HEK293 (cell line): ENCODE measurements around the gene MGMT.

Experiments
- CTCF ChIA-PET: fragments of 350-600 bp; formaldehyde crosslinking; extraction: SDS; loops from one replicate; lab custom pipeline; 2021; ENCODE audit warnings: antibody characterized with exemption; lab: Yijun Ruan, JAX
- POLR2A ChIA-PET: fragments of 300-600 bp; formaldehyde crosslinking; extraction: SDS; loops from one replicate; lab custom pipeline; 2020; ENCODE audit warnings: antibody characterized with exemption, inconsistent platforms; lab: Yijun Ruan, JAX
- H3K27ac ChIP-seq: fragments of 200-500 bp; sonication (Bioruptor generic); 2 replicates; pipeline ENCODE4 v1.5.1; 2014; ENCODE audit warnings: low read depth, low read length, control low read depth, inconsistent platforms; ENCODE audit errors: extremely low read depth
- H3K36me3 ChIP-seq, 2 experiments: fragments of 200-500 bp in 1 of 2; sonication (Bioruptor generic) in 1 of 2; 1 replicate in 1 of 2; 2 replicates in 1 of 2; pipeline ENCODE4 v1.5.1; 2014 to 2017; ENCODE audit warnings: inconsistent platforms in 2 of 2, low read length in 2 of 2; ENCODE audit not compliant: control insufficient read depth in 2 of 2, insufficient read depth in 1 of 2
- H3K4me1 ChIP-seq: fragments of 200-500 bp; sonication (Bioruptor generic); 2 replicates; pipeline ENCODE4 v1.5.1; 2014; ENCODE audit warnings: mild to moderate bottlenecking, low read length, inconsistent platforms; ENCODE audit not compliant: control insufficient read depth, insufficient read depth
- H3K4me3 ChIP-seq: 2 replicates; pipeline ENCODE4 v1.5.1; 2011; ENCODE audit warnings: low read depth, mild to moderate bottlenecking, control low read depth, low read length, moderate library complexity
- H3K9me3 ChIP-seq: fragments of 200-500 bp; sonication (Bioruptor generic); 2 replicates; pipeline ENCODE4 v1.5.1; 2014; ENCODE audit warnings: low read depth, low read length, inconsistent platforms; ENCODE audit not compliant: control insufficient read depth, insufficient read depth
- EGR2 ChIP-seq: fragments of 450-650 bp; formaldehyde crosslinking; IDR thresholded peaks from 2 replicates; pipeline ENCODE4 v1.5.1; 2016; ENCODE audit warnings: low read depth, missing biosample characterization, missing genetic modification characterization
- FEZF1 ChIP-seq: fragments of 450-650 bp; formaldehyde crosslinking; IDR thresholded peaks from 2 replicates; pipeline ENCODE4 v1.5.1; 2016; ENCODE audit warnings: missing biosample characterization, missing genetic modification characterization
- PRDM1 ChIP-seq: fragments of 450-650 bp; formaldehyde crosslinking; IDR thresholded peaks from 2 replicates; pipeline ENCODE4; 2016; ENCODE audit warnings: missing biosample characterization, missing genetic modification characterization
- SALL2 ChIP-seq: fragments of 450-650 bp; formaldehyde crosslinking; IDR thresholded peaks from 2 replicates; pipeline ENCODE4 v1.5.0; 2017; ENCODE audit warnings: missing biosample characterization, mild to moderate bottlenecking, missing genetic modification characterization, borderline replicate concordance
- SP7 ChIP-seq: fragments of 450-650 bp; formaldehyde crosslinking; IDR thresholded peaks from 2 replicates; pipeline ENCODE4 v1.5.1; 2016; ENCODE audit warnings: missing biosample characterization, missing genetic modification characterization
- ZBTB17 ChIP-seq: fragments of 450-650 bp; formaldehyde crosslinking; IDR thresholded peaks from 2 replicates; pipeline ENCODE4 v1.5.1; 2016; ENCODE audit warnings: missing biosample characterization, missing genetic modification characterization
- ZFP41 ChIP-seq: fragments of 450-650 bp; formaldehyde crosslinking; IDR thresholded peaks from 2 replicates; pipeline ENCODE4 v1.5.1; 2016; ENCODE audit warnings: missing biosample characterization, missing genetic modification characterization, borderline replicate concordance
- ZNF114 ChIP-seq: fragments of 450-650 bp; formaldehyde crosslinking; IDR thresholded peaks from 2 replicates; pipeline ENCODE4 v1.5.0; 2017; ENCODE audit warnings: missing biosample characterization, missing genetic modification characterization
- ZNF175 ChIP-seq: fragments of 450-650 bp; formaldehyde crosslinking; IDR thresholded peaks from 2 replicates; pipeline ENCODE4 v1.5.1; 2016; ENCODE audit warnings: missing biosample characterization, missing genetic modification characterization
- ZNF211 ChIP-seq: fragments of 450-650 bp; formaldehyde crosslinking; IDR thresholded peaks from 2 replicates; pipeline ENCODE4 v1.5.1; 2016; ENCODE audit warnings: low read depth, missing biosample characterization, missing genetic modification characterization
- ZNF266 ChIP-seq: fragments of 450-650 bp; formaldehyde crosslinking; IDR thresholded peaks from 2 replicates; pipeline ENCODE4 v1.5.1; 2016; ENCODE audit warnings: missing biosample characterization, missing genetic modification characterization, low read depth
- ZNF433 ChIP-seq: fragments of 450-650 bp; formaldehyde crosslinking; IDR thresholded peaks from 2 replicates; pipeline ENCODE4 v1.5.1; 2016; ENCODE audit warnings: missing biosample characterization, missing genetic modification characterization, low read depth
- ZNF529 ChIP-seq: fragments of 450-650 bp; formaldehyde crosslinking; IDR thresholded peaks from 2 replicates; pipeline ENCODE4 v1.5.1; 2017; ENCODE audit warnings: missing genetic modification characterization, missing biosample characterization; ENCODE audit not compliant: insufficient replicate concordance
- ZNF548 ChIP-seq: fragments of 450-650 bp; formaldehyde crosslinking; IDR thresholded peaks from 2 replicates; pipeline ENCODE4 v1.5.1; 2016; ENCODE audit warnings: missing biosample characterization, missing genetic modification characterization
- ZNF660 ChIP-seq: fragments of 450-650 bp; IDR thresholded peaks from 2 replicates; pipeline ENCODE4 v1.5.1; 2018; ENCODE audit warnings: missing biosample characterization, mild to moderate bottlenecking, missing genetic modification characterization
- ZNF670 ChIP-seq: fragments of 450-650 bp; formaldehyde crosslinking; IDR thresholded peaks from 2 replicates; pipeline ENCODE4 v1.5.1; 2016; ENCODE audit warnings: missing biosample characterization, missing genetic modification characterization, low read depth
- ZSCAN16 ChIP-seq: fragments of 450-650 bp; formaldehyde crosslinking; IDR thresholded peaks from 2 replicates; pipeline ENCODE4 v1.5.1; 2016; ENCODE audit warnings: missing biosample characterization, missing genetic modification characterization
- TF ChIP-seq, protein P1 (sequence below): fragments of 450-650 bp; formaldehyde crosslinking; IDR thresholded peaks from 2 replicates; pipeline ENCODE4 v1.5.1; 2016; ENCODE audit warnings: missing biosample characterization, missing genetic modification characterization
- TF ChIP-seq, protein P2 (sequence below): IDR thresholded peaks from 2 replicates; pipeline ENCODE4 v1.6.1; 2011; ENCODE audit warnings: mild to moderate bottlenecking, low read depth, low read length, borderline replicate concordance
- TF ChIP-seq, protein P3 (sequence below): fragments of 450-650 bp; formaldehyde crosslinking; IDR thresholded peaks from 2 replicates; pipeline ENCODE4 v1.5.1; 2016; ENCODE audit warnings: missing biosample characterization, missing genetic modification characterization
- TF ChIP-seq, protein P4 (sequence below): fragments of 450-650 bp; formaldehyde crosslinking; IDR thresholded peaks from 2 replicates; pipeline ENCODE4 v1.5.1; 2016; ENCODE audit warnings: missing biosample characterization, missing genetic modification characterization

MGMT gene

DNA sequence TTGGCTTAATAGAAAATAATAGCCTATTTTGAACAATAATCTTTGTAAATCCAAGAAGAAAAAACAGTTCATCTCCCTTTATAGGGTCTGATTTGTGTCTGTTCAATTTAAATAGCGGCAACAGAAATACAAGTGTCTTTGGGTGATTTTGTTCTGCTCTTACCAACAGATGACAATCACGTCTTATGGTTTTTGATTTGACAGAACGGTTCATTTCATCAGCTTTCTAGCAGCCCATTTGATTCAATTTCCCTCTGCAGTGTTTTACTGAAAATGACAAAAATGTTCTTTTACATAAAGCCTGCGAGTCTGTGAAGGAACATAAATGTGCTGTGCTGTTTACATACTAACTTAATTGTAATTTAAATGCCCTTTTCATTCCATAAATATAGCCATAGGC, 180.5 kb downstream of the MGMT start:
- POLR2A ChIA-PET: no interaction called here
- Histone ChIP-seq H3K4me1 (no peaks in the 10 kb centered on the region), H3K4me3 (no peak overlapping the region), H3K9me3 (no peaks in the 10 kb centered on the region), H3K27ac (no peak overlapping the region), H3K36me3 (no peaks in the 10 kb centered on the region)
- TF ChIP-seq ZNF114 (tag by site-specific recombination): no peak
- TF ChIP-seq SALL2 (tag by site-specific recombination): no peak
- TF ChIP-seq ZNF529 (tag by site-specific recombination): no peak
- TF ChIP-seq ZNF660 (tag by site-specific recombination): no peak
- TF ChIP-seq FEZF1 (tag by site-specific recombination): no peak
- no peak for TF ChIP-seq SP7 (tag by site-specific recombination)
- no peak for TF ChIP-seq ZNF548
- TF ChIP-seq ZNF433 (tag by site-specific recombination): no peak
- no peak for TF ChIP-seq ZSCAN16
- TF ChIP-seq ZFP41 (tag by site-specific recombination): no peak
- no peak for TF ChIP-seq PRDM1 (tag by site-specific recombination)
- TF ChIP-seq, protein P1, sequence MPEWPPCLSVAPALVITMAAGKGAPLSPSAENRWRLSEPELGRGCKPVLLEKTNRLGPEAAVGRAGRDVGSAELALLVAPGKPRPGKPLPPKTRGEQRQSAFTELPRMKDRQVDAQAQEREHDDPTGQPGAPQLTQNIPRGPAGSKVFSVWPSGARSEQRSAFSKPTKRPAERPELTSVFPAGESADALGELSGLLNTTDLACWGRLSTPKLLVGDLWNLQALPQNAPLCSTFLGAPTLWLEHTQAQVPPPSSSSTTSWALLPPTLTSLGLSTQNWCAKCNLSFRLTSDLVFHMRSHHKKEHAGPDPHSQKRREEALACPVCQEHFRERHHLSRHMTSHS: no peak
- TF ChIP-seq, protein P2, sequence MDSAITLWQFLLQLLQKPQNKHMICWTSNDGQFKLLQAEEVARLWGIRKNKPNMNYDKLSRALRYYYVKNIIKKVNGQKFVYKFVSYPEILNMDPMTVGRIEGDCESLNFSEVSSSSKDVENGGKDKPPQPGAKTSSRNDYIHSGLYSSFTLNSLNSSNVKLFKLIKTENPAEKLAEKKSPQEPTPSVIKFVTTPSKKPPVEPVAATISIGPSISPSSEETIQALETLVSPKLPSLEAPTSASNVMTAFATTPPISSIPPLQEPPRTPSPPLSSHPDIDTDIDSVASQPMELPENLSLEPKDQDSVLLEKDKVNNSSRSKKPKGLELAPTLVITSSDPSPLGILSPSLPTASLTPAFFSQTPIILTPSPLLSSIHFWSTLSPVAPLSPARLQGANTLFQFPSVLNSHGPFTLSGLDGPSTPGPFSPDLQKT: no peak
- TF ChIP-seq EGR2 (tag by site-specific recombination): no peak
- TF ChIP-seq ZBTB17: no peak
- no peak for TF ChIP-seq ZNF266
- CTCF ChIA-PET: interaction anchor here (1.2 to 1.3 kb wide), 2 partner anchors 11 to 616 kb away, joined by 3 to 4 read pairs; no protein-coding TSS in a partner anchor

DNA sequence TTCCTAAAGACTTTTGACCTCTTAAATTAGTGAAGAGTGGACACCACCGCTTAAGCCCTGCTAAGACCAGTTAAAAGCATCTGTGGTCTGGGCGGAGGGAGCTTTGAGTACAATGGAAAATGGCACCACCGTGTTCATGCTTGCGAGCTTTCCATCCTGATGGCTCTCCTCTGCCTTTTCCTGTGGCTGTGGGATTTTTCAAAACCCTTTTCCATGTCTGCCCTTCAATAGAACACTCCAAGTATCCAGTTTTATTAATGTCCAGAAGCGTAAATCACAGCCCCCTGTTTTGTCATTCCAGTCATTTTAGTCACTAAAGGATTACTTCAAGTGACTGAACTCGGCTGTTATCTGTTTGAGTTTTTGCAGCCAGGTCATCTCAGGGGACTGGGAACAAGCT, 181.8 kb downstream of the MGMT start:
- ChIA-PET CTCF (interaction anchor here (1.2 kb wide), 1 partner anchor 9 kb away, joined by 4 read pairs; no protein-coding TSS in a partner anchor), POLR2A (no interaction called here)
- no peaks in the 10 kb centered on the region for H3K9me3 ChIP-seq
- H3K4me3 ChIP-seq: no peak overlapping the region
- no peak overlapping the region for H3K27ac ChIP-seq
- H3K4me1 ChIP-seq: no peaks in the 10 kb centered on the region
- H3K36me3 ChIP-seq: no peaks in the 10 kb centered on the region
- TF ChIP-seq ZNF670 (tag by site-specific recombination) (no peak), ZNF175 (tag by site-specific recombination) (no peak), ZNF211 (tag by site-specific recombination) (no peak)
- TF ChIP-seq, protein P3, sequence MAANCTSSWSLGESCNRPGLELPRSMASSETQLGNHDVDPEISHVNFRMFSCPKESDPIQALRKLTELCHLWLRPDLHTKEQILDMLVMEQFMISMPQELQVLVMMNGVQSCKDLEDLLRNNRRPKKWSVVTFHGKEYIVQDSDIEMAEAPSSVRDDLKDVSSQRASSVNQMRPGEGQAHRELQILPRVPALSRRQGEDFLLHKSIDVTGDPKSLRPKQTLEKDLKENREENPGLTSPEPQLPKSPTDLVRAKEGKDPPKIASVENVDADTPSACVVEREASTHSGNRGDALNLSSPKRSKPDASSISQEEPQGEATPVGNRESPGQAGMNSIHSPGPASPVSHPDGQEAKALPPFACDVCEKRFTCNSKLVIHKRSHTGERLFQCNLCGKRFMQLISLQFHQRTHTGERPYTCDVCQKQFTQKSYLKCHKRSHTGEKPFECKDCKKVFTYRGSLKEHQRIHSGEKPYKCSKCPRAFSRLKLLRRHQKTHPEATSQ: no peak
- TF ChIP-seq, protein P4, sequence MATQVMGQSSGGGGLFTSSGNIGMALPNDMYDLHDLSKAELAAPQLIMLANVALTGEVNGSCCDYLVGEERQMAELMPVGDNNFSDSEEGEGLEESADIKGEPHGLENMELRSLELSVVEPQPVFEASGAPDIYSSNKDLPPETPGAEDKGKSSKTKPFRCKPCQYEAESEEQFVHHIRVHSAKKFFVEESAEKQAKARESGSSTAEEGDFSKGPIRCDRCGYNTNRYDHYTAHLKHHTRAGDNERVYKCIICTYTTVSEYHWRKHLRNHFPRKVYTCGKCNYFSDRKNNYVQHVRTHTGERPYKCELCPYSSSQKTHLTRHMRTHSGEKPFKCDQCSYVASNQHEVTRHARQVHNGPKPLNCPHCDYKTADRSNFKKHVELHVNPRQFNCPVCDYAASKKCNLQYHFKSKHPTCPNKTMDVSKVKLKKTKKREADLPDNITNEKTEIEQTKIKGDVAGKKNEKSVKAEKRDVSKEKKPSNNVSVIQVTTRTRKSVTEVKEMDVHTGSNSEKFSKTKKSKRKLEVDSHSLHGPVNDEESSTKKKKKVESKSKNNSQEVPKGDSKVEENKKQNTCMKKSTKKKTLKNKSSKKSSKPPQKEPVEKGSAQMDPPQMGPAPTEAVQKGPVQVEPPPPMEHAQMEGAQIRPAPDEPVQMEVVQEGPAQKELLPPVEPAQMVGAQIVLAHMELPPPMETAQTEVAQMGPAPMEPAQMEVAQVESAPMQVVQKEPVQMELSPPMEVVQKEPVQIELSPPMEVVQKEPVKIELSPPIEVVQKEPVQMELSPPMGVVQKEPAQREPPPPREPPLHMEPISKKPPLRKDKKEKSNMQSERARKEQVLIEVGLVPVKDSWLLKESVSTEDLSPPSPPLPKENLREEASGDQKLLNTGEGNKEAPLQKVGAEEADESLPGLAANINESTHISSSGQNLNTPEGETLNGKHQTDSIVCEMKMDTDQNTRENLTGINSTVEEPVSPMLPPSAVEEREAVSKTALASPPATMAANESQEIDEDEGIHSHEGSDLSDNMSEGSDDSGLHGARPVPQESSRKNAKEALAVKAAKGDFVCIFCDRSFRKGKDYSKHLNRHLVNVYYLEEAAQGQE (tag by site-specific recombination): no peak
- TF ChIP-seq, all 188 proteins: peak for 0
